Naive thymus-derived CD4-positive, alpha-beta T cell (primary cell): ENCODE results near the gene BTRC. TPM values are rescaled to one million over a fixed set of nuclear protein-coding genes. Genes with fewer than 3 reads are reported as not detected.

Source experiments
- ATAC-seq: fragments of 150-1000 bp; cut with Tn5 transposase; 2 replicates; pipeline ENCODE4 v1.10.0; 2021; ENCODE audit warnings: mild to moderate bottlenecking, moderate library complexity
- CTCF ChIA-PET: fragments of 350-600 bp; sonication (Branson Sonifier 250); formaldehyde crosslinking; loops from one replicate; lab custom pipeline; 2021; ENCODE audit warnings: antibody characterized with exemption; lab: Charles Lee
- POLR2A ChIA-PET: fragments of 350-600 bp; sonication (Branson Sonifier 250); formaldehyde crosslinking; loops from one replicate; lab custom pipeline; 2021; ENCODE audit warnings: antibody characterized with exemption, inconsistent platforms; lab: Charles Lee
- DNase-seq, 9 donors: peaks; one replicate each; pipeline versions ENCODE4 v3.0.0 to v3.0.0-alpha.2; 2020 to 2022; ENCODE audit warnings: mixed read lengths in 1 of 9
- H3K27ac ChIP-seq: one replicate; pipeline ENCODE4 v1.7.0; 2013; ENCODE audit warnings: mild to moderate bottlenecking, low read depth, low read length, moderate library complexity
- H3K27me3 ChIP-seq, 2 donors: one replicate each; pipeline ENCODE4 v1.7.0; 2013; ENCODE audit warnings: low read length in 2 of 2, mild to moderate bottlenecking in 2 of 2, moderate library complexity in 2 of 2; ENCODE audit not compliant: control insufficient read depth in 2 of 2, insufficient read depth in 2 of 2
- H3K36me3 ChIP-seq, 3 experiments: 1 replicate in 2 of 3; 2 replicates in 1 of 3; pipeline ENCODE4 v1.7.0; 2013; ENCODE audit warnings: low read length in 3 of 3, mild to moderate bottlenecking in 3 of 3, moderate library complexity in 1 of 3; ENCODE audit not compliant: insufficient read depth in 3 of 3, control insufficient read depth in 2 of 3
- H3K4me1 ChIP-seq, 2 donors: one replicate each; pipeline ENCODE4 v1.7.0; 2013; ENCODE audit warnings: low read length in 2 of 2, mild to moderate bottlenecking in 2 of 2, moderate library complexity in 1 of 2; ENCODE audit not compliant: control insufficient read depth in 2 of 2, insufficient read depth in 2 of 2
- H3K4me3 ChIP-seq: 2 replicates; pipeline ENCODE4 v1.7.0; 2013; ENCODE audit warnings: mild to moderate bottlenecking, low read length
- H3K9me3 ChIP-seq, 3 experiments: 1 replicate in 2 of 3; 2 replicates in 1 of 3; pipeline ENCODE4 v1.7.0; 2013; ENCODE audit warnings: low read length in 3 of 3; ENCODE audit not compliant: control insufficient read depth in 2 of 3
- H3K27ac Mint-ChIP-seq, 9 donors: one replicate each; pipeline ENCODE4 v1.8.0; 2020 to 2022; ENCODE audit warnings: mixed read lengths in 9 of 9, mild to moderate bottlenecking in 8 of 9, moderate library complexity in 5 of 9, inconsistent platforms in 2 of 9
- H3K27me3 Mint-ChIP-seq, 5 donors: one replicate each; pipeline ENCODE4 v1.8.0; 2021 to 2022; ENCODE audit warnings: mixed read lengths in 5 of 5, mild to moderate bottlenecking in 1 of 5
- H3K36me3 Mint-ChIP-seq, 5 donors: one replicate each; pipeline ENCODE4 v1.8.0; 2020 to 2022; ENCODE audit warnings: mixed read lengths in 5 of 5, mild to moderate bottlenecking in 3 of 5, inconsistent platforms in 1 of 5
- H3K4me1 Mint-ChIP-seq, 7 donors: one replicate each; pipeline ENCODE4 v1.8.0; 2020 to 2022; ENCODE audit warnings: mixed read lengths in 7 of 7, mild to moderate bottlenecking in 3 of 7, inconsistent platforms in 1 of 7
- H3K4me3 Mint-ChIP-seq, 10 donors: one replicate each; pipeline ENCODE4 v1.8.0; 2020 to 2022; ENCODE audit warnings: mild to moderate bottlenecking in 10 of 10, mixed read lengths in 10 of 10, moderate library complexity in 6 of 10, inconsistent platforms in 2 of 10
- H3K9me3 Mint-ChIP-seq, 11 donors: one replicate each; pipeline ENCODE4 v1.8.0; 2020 to 2022; ENCODE audit warnings: mixed read lengths in 11 of 11, mild to moderate bottlenecking in 4 of 11, inconsistent platforms in 1 of 11, moderate library complexity in 1 of 11
- intact Hi-C, 2 donors: fragments of 100-400 bp; cut with micrococcal nuclease; formaldehyde crosslinking; loops; one replicate each; pipeline ENCODE4 v1.15.1; 2023
- polyA plus RNA-seq, 2 donors: library from polyadenylated mRNA; unstranded; fragments of 300-500 nt; fragmentation: Illumina TruSeq; gene quantifications; one replicate each; pipeline ENCODE4 v1.2.3, GENCODE V29; 2021
- total RNA-seq, 6 experiments: library from RNA in 5 of 6; stranded (reverse) in 5 of 6; gene quantifications; 1 replicate in 5 of 6; 2 replicates in 1 of 6; pipeline ENCODE4 v1.2.3 and lab custom pipeline; 2021 to 2026

BTRC gene
- total and polyA plus RNA-seq, 7 experiments from 2014 or later = 12.8 to 26.1 (median 16.8) TPM

DNA sequence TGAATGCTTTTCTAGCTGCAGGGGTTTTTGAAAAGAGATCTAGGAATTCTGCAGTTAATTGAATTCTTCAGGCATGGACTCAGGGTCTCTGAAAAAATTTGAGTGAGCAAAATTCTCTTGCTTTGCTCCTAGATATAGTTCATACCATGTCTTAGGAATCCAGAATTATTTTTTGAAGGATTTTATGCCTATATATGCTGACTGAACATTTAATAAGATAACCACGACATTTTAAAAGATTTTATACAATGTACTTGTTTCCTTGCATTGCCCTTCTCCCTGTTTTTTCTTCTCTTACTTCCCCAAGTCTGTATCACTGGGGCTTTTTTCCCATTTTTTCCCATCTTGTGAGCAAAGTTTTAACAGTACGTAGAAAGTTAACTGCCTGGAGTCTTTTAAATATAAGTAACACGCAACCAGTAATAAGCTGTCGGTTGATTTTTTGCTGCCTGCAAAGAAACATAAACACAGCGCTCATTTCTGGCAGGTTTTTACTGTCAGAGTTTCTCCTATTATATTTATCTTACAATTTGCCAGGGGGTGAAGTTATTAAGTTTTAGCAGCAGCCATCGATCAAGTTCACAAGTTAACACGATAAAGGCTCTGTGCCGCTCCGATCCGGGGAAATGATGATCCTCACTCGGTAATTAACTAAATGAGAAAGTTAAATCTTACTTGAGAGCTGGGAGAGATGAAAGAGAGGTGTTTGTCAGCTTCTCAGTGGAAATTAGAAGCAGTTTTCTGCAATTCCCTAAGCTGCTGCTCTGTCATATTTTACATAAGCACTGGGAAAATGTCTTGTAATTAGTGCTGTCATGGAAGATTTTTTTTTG, 153.1 kb downstream of the BTRC start:
- ChIA-PET POLR2A (no interaction called here), CTCF (interaction anchor here (0.6 to 0.7 kb wide), 3 partner anchors 171 to 1817 kb away, joined by 3 to 4 read pairs (median 3); no protein-coding TSS in a partner anchor)
- Mint-ChIP-seq H3K4me1 (peaks cover 0 to 23% (median 0%) of the 10 kb centered on the region in 7 donors), H3K36me3 (peaks cover 0 to 18% (median 12%) of the 10 kb centered on the region in 5 donors), H3K4me3 (no peak overlapping the region), H3K27ac (no peak overlapping the region), H3K27me3 (peaks cover 0 to 9% (median 0%) of the 10 kb centered on the region in 5 donors), H3K9me3 (no peaks in the 10 kb centered on the region)
- Histone ChIP-seq H3K4me1 (no peaks in the 10 kb centered on the region), H3K36me3 (no peaks in the 10 kb centered on the region), H3K4me3 (no peak overlapping the region), H3K27me3 (no peaks in the 10 kb centered on the region), H3K27ac (no peak overlapping the region), H3K9me3 (no peaks in the 10 kb centered on the region)
- ATAC-seq = no peak
- no peak for DNase-seq
- intact Hi-C loops = no loop called here

DNA sequence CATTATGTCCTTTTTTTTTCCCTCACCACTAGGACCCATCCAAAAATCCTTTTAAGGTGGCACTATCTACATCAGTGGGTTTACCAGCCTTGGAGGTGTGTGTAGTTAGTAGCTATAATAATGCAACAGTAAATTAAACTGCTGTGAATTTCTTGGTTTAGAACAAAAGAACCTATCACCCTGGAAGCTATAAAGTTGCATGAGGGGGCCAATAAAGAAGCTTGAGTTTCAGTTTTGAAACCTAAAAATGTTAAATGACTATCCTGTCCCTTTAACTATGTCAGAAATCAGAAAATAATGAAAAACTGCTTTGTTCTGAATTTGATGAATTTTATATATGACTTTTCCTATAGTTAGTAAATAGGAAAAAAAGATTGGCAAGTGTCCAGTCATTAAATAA, 153.9 kb downstream of the BTRC start:
- no peaks in the 10 kb centered on the region for H3K9me3 Mint-ChIP-seq
- intact Hi-C loops = no loop called here
- ChIA-PET CTCF (interaction anchor here (0.7 kb wide), 1 partner anchor 1816 kb away, joined by 3 read pairs; no protein-coding TSS in a partner anchor), POLR2A (no interaction called here)
- peaks cover 0 to 25% (median 12%) of the 10 kb centered on the region in 5 donors for H3K36me3 Mint-ChIP-seq
- Histone ChIP-seq H3K27me3 (no peaks in the 10 kb centered on the region), H3K27ac (no peak overlapping the region), H3K9me3 (no peaks in the 10 kb centered on the region), H3K4me1 (no peaks in the 10 kb centered on the region), H3K4me3 (no peak overlapping the region), H3K36me3 (no peaks in the 10 kb centered on the region)
- DNase-seq = no peak
- no peak overlapping the region for H3K27ac Mint-ChIP-seq
- H3K27me3 Mint-ChIP-seq = peaks cover 0 to 8% (median 0%) of the 10 kb centered on the region in 5 donors
- no peak overlapping the region for H3K4me3 Mint-ChIP-seq
- ATAC-seq = no peak
- peaks cover 0 to 28% (median 0%) of the 10 kb centered on the region in 7 donors for H3K4me1 Mint-ChIP-seq

DNA sequence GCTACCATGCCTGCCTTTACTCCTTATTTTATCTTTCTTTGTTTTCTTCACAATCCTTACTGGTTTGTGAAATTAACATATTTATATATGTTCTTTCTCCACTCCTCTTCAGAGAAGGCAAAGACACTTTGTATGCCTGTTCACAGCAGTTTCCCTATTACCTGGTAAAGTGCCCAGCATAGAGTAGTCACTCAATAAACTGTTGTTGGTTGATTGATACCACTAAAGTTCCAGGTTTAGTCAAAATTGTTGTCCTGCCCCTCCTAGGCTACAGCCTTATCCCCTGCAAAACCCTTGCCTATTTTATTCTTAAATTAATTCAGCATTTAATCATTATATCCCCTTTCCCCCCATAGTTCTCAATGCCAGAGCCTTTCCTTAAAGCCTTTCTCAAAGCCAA, 158.0 kb downstream of the BTRC start:
- DNase-seq (no peak), ATAC-seq (no peak)
- Mint-ChIP-seq H3K4me3 (no peak overlapping the region), H3K27me3 (peaks cover 0 to 5% (median 0%) of the 10 kb centered on the region in 5 donors), H3K9me3 (no peaks in the 10 kb centered on the region), H3K4me1 (peaks cover 0 to 23% (median 0%) of the 10 kb centered on the region in 7 donors), H3K36me3 (peaks cover 0 to 28% (median 12%) of the 10 kb centered on the region in 5 donors), H3K27ac (no peak overlapping the region)
- no peak overlapping the region for H3K27ac ChIP-seq
- H3K9me3 ChIP-seq = no peaks in the 10 kb centered on the region
- no peak overlapping the region for H3K4me3 ChIP-seq
- CTCF ChIA-PET = no interaction called here
- intact Hi-C loops = no loop called here
- H3K36me3 ChIP-seq = no peaks in the 10 kb centered on the region
- H3K27me3 ChIP-seq = no peaks in the 10 kb centered on the region
- POLR2A ChIA-PET = interaction anchor here (0.7 kb wide), 1 partner anchor 307 kb away, joined by 3 read pairs; no protein-coding TSS in a partner anchor
- H3K4me1 ChIP-seq = no peaks in the 10 kb centered on the region

DNA sequence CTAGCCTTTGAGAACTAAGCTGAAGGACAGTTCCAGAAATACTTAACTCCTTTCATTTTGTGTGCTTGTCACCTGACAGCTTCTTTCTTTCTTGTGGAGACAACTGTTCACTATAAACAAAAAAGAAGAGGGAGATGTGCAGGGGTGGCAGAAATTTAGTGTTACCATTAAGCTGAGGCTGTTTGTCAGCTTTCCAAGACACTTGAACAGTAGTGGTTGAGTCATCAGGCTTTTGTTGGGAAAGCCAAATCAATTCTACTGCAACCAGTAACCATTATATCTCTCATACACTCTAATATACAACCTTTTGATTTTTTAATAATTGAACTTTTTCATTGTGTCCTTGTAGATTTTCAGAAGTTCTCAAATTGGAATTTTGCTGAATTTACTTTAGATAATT, 158.8 kb downstream of the BTRC start:
- Histone ChIP-seq H3K4me3 (no peak overlapping the region), H3K9me3 (no peaks in the 10 kb centered on the region), H3K36me3 (no peaks in the 10 kb centered on the region), H3K4me1 (no peaks in the 10 kb centered on the region), H3K27me3 (no peaks in the 10 kb centered on the region), H3K27ac (no peak overlapping the region)
- no peak for DNase-seq
- H3K9me3 Mint-ChIP-seq = no peaks in the 10 kb centered on the region
- intact Hi-C loops = no loop called here
- ChIA-PET CTCF (no interaction called here), POLR2A (no interaction called here)
- H3K4me3 Mint-ChIP-seq = no peak overlapping the region
- H3K36me3 Mint-ChIP-seq = peaks cover 0 to 28% (median 6%) of the 10 kb centered on the region in 5 donors
- peaks cover 0 to 2% (median 0%) of the 10 kb centered on the region in 5 donors for H3K27me3 Mint-ChIP-seq
- peaks cover 0 to 18% (median 0%) of the 10 kb centered on the region in 7 donors for H3K4me1 Mint-ChIP-seq
- H3K27ac Mint-ChIP-seq = no peak overlapping the region
- no peak for ATAC-seq

DNA sequence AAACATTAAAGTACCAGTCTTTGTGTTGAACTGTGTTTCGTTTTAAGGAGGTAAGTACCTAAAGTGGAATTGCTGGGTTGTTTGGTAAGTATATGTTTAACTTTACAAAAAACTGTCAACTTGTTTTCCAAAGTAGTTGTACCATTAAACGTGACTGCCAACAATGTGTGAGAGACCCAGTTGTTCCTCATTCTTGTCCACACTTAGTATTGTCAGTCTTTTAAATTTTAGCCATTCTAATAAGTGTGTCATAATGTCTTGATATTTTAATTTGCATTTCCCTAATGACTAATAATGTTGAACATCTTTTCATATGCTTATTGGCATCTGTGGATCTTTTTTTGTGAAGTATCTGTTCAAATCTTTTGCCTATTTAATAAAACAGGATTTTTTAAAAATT, 159.8 kb downstream of the BTRC start:
- no peak overlapping the region for H3K27ac ChIP-seq
- no peaks in the 10 kb centered on the region for H3K9me3 ChIP-seq
- CTCF ChIA-PET = no interaction called here
- no peak overlapping the region for H3K4me3 Mint-ChIP-seq
- peaks cover 0 to 28% (median 6%) of the 10 kb centered on the region in 5 donors for H3K36me3 Mint-ChIP-seq
- H3K4me3 ChIP-seq = no peak overlapping the region
- peaks cover 0 to 18% (median 0%) of the 10 kb centered on the region in 7 donors for H3K4me1 Mint-ChIP-seq
- POLR2A ChIA-PET = no interaction called here
- ATAC-seq (no peak), DNase-seq (no peak)
- no peaks in the 10 kb centered on the region for H3K36me3 ChIP-seq
- no peaks in the 10 kb centered on the region for H3K4me1 ChIP-seq
- no peak overlapping the region for H3K27ac Mint-ChIP-seq
- intact Hi-C loops = no loop called here
- H3K27me3 ChIP-seq = no peaks in the 10 kb centered on the region
- peaks cover 0 to 2% (median 0%) of the 10 kb centered on the region in 5 donors for H3K27me3 Mint-ChIP-seq
- no peaks in the 10 kb centered on the region for H3K9me3 Mint-ChIP-seq

DNA sequence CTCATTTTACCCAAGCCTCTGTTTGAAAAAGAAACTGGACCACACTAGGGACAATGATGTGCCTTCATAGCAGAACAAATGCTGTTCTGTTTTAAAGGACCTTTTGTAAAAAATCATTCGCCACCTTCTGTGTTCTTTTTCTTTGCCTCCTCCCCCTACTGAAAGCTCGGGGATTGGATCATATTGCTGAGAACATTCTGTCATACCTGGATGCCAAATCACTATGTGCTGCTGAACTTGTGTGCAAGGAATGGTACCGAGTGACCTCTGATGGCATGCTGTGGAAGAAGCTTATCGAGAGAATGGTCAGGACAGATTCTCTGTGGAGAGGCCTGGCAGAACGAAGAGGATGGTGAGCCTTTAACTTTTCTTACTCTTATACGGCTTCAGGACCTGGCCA, 171.9 kb downstream of the BTRC start:
- DNase-seq (no peak), ATAC-seq (no peak)
- Mint-ChIP-seq H3K4me1 (no peaks in the 10 kb centered on the region), H3K9me3 (no peaks in the 10 kb centered on the region), H3K27me3 (no peaks in the 10 kb centered on the region), H3K36me3 (peaks cover 0 to 33% (median 14%) of the 10 kb centered on the region in 5 donors), H3K4me3 (no peak overlapping the region), H3K27ac (no peak overlapping the region)
- ChIA-PET CTCF (no interaction called here), POLR2A (no interaction called here)
- H3K4me3 ChIP-seq = no peak overlapping the region
- no peaks in the 10 kb centered on the region for H3K4me1 ChIP-seq
- H3K27ac ChIP-seq = no peak overlapping the region
- H3K9me3 ChIP-seq = no peaks in the 10 kb centered on the region
- peaks cover 0 to 5% (median 4%) of the 10 kb centered on the region in 3 experiments for H3K36me3 ChIP-seq
- intact Hi-C loops = no loop called here
- no peaks in the 10 kb centered on the region for H3K27me3 ChIP-seq
